Measurements from ENCODE around the gene NAV2. TPM values are rescaled to one million over a fixed set of nuclear protein-coding genes. Genes with fewer than 3 reads are reported as not detected.

NAV2 gene
- total RNA-seq, 2 experiments from 2014 or later = 0.23 to 0.71 TPM

- Mint-ChIP-seq H3K4me3 (no peak overlapping the region), H3K27me3 (ENCODE audit: low read depth) (peaks cover 2% of the 10 kb centered on the region), H3K9me3 (ENCODE audit: insufficient read depth) (no peaks in the 10 kb centered on the region), H3K36me3 (ENCODE audit: low read depth) (no peaks in the 10 kb centered on the region), H3K27ac (no peak overlapping the region), H3K4me1 (ENCODE audit: low read depth) (no peaks in the 10 kb centered on the region)
- no peak for ATAC-seq
- CTCF ChIA-PET = no interaction called here
- no peak for DNase-seq
- POLR2A ChIA-PET = no interaction called here
Observed at GRCh38 chr11:19822531-19822930, 109.9 kb downstream of the NAV2 start.

- Mint-ChIP-seq H3K27ac (no peak overlapping the region), H3K4me1 (ENCODE audit: low read depth) (no peaks in the 10 kb centered on the region)
Observed at GRCh38 chr11:19826606-19827005, 114.0 kb downstream of the NAV2 start.

GRCh38 chr11:19827399-19828135, 114.9 kb downstream of the NAV2 start:
- ATAC-seq (no peak), DNase-seq (no peak)
- no peaks in the 10 kb centered on the region for H3K9me3 Mint-ChIP-seq (ENCODE audit: insufficient read depth)
- no peak overlapping the region for H3K27ac Mint-ChIP-seq
- H3K4me3 Mint-ChIP-seq = no peak overlapping the region
- peaks cover 2% of the 10 kb centered on the region for H3K27me3 Mint-ChIP-seq (ENCODE audit: low read depth)
- CTCF ChIA-PET = no interaction called here
- POLR2A ChIA-PET = no interaction called here
- H3K36me3 Mint-ChIP-seq (ENCODE audit: low read depth) = no peaks in the 10 kb centered on the region
- H3K4me1 Mint-ChIP-seq (ENCODE audit: low read depth) = no peaks in the 10 kb centered on the region

More at GRCh38 chr11:19826606-19827005, 114.0 kb downstream of the NAV2 start:
- Mint-ChIP-seq H3K4me3 (no peak overlapping the region), H3K9me3 (ENCODE audit: insufficient read depth) (no peaks in the 10 kb centered on the region), H3K27me3 (ENCODE audit: low read depth) (peaks cover 2% of the 10 kb centered on the region), H3K36me3 (ENCODE audit: low read depth) (no peaks in the 10 kb centered on the region)
- CTCF ChIA-PET = no interaction called here
- ATAC-seq = no peak
- DNase-seq = no peak
- POLR2A ChIA-PET = no interaction called here

GRCh38 chr11:19828382-19829108, 115.9 kb downstream of the NAV2 start:
- Mint-ChIP-seq H3K27me3 (ENCODE audit: low read depth) (peaks cover 2% of the 10 kb centered on the region), H3K4me3 (no peak overlapping the region), H3K4me1 (ENCODE audit: low read depth) (no peaks in the 10 kb centered on the region), H3K36me3 (ENCODE audit: low read depth) (no peaks in the 10 kb centered on the region), H3K27ac (no peak overlapping the region), H3K9me3 (ENCODE audit: insufficient read depth) (no peaks in the 10 kb centered on the region)
- DNase-seq = no peak
- POLR2A ChIA-PET = no interaction called here
- CTCF ChIA-PET = no interaction called here
- no peak for ATAC-seq

GRCh38 chr11:19829109-19829837, 116.6 kb downstream of the NAV2 start:
- ATAC-seq = no peak
- Mint-ChIP-seq H3K4me1 (ENCODE audit: low read depth) (no peaks in the 10 kb centered on the region), H3K9me3 (ENCODE audit: insufficient read depth) (no peaks in the 10 kb centered on the region), H3K4me3 (no peak overlapping the region), H3K27ac (no peak overlapping the region), H3K27me3 (ENCODE audit: low read depth) (peaks cover 2% of the 10 kb centered on the region), H3K36me3 (ENCODE audit: low read depth) (no peaks in the 10 kb centered on the region)
- POLR2A ChIA-PET = no interaction called here
- CTCF ChIA-PET = no interaction called here
- DNase-seq = no peak

- POLR2A ChIA-PET = no interaction called here
Observed at GRCh38 chr11:19832086-19832750, 119.6 kb downstream of the NAV2 start.

GRCh38 chr11:19832901-19833300, 120.3 kb downstream of the NAV2 start:
- H3K9me3 Mint-ChIP-seq (ENCODE audit: insufficient read depth) = no peaks in the 10 kb centered on the region
- H3K36me3 Mint-ChIP-seq (ENCODE audit: low read depth) = no peaks in the 10 kb centered on the region
- no peaks in the 10 kb centered on the region for H3K4me1 Mint-ChIP-seq (ENCODE audit: low read depth)
- ATAC-seq (no peak), DNase-seq (no peak)
- ChIA-PET POLR2A (no interaction called here), CTCF (no interaction called here)
- no peaks in the 10 kb centered on the region for H3K27me3 Mint-ChIP-seq (ENCODE audit: low read depth)
- no peak overlapping the region for H3K27ac Mint-ChIP-seq
- H3K4me3 Mint-ChIP-seq = no peak overlapping the region

More at GRCh38 chr11:19832086-19832750, 119.6 kb downstream of the NAV2 start:
- H3K9me3 Mint-ChIP-seq (ENCODE audit: insufficient read depth) = no peaks in the 10 kb centered on the region
- no peak for DNase-seq
- H3K36me3 Mint-ChIP-seq (ENCODE audit: low read depth) = no peaks in the 10 kb centered on the region
- H3K27ac Mint-ChIP-seq = no peak overlapping the region
- ATAC-seq = no peak
- no peak overlapping the region for H3K4me3 Mint-ChIP-seq
- H3K4me1 Mint-ChIP-seq (ENCODE audit: low read depth) = no peaks in the 10 kb centered on the region
- CTCF ChIA-PET = no interaction called here
- no peaks in the 10 kb centered on the region for H3K27me3 Mint-ChIP-seq (ENCODE audit: low read depth)

GRCh38 chr11:19834771-19835170, 122.1 kb downstream of the NAV2 start:
- H3K27me3 Mint-ChIP-seq (ENCODE audit: low read depth) = no peaks in the 10 kb centered on the region
- DNase-seq (no peak), ATAC-seq (no peak)
- no peaks in the 10 kb centered on the region for H3K9me3 Mint-ChIP-seq (ENCODE audit: insufficient read depth)
- no peak overlapping the region for H3K4me3 Mint-ChIP-seq
- CTCF ChIA-PET = no interaction called here
- H3K36me3 Mint-ChIP-seq (ENCODE audit: low read depth) = no peaks in the 10 kb centered on the region
- H3K4me1 Mint-ChIP-seq (ENCODE audit: low read depth) = no peaks in the 10 kb centered on the region
- no peak overlapping the region for H3K27ac Mint-ChIP-seq
- POLR2A ChIA-PET = no interaction called here

- ATAC-seq = no peak
- POLR2A ChIA-PET = no interaction called here
- H3K27ac Mint-ChIP-seq = no peak overlapping the region
Observed at GRCh38 chr11:19836666-19837065, 124.0 kb downstream of the NAV2 start.

GRCh38 chr11:19838994-19839768, 126.5 kb downstream of the NAV2 start:
- Mint-ChIP-seq H3K27ac (no peak overlapping the region), H3K27me3 (ENCODE audit: low read depth) (no peaks in the 10 kb centered on the region), H3K36me3 (ENCODE audit: low read depth) (no peaks in the 10 kb centered on the region), H3K4me1 (ENCODE audit: low read depth) (no peaks in the 10 kb centered on the region), H3K9me3 (ENCODE audit: insufficient read depth) (no peaks in the 10 kb centered on the region), H3K4me3 (no peak overlapping the region)
- ChIA-PET CTCF (no interaction called here), POLR2A (no interaction called here)
- no peak for ATAC-seq
- no peak for DNase-seq

More at GRCh38 chr11:19836666-19837065, 124.0 kb downstream of the NAV2 start:
- Mint-ChIP-seq H3K27me3 (ENCODE audit: low read depth) (no peaks in the 10 kb centered on the region), H3K9me3 (ENCODE audit: insufficient read depth) (no peaks in the 10 kb centered on the region), H3K4me3 (no peak overlapping the region), H3K36me3 (ENCODE audit: low read depth) (no peaks in the 10 kb centered on the region), H3K4me1 (ENCODE audit: low read depth) (no peaks in the 10 kb centered on the region)
- CTCF ChIA-PET = no interaction called here
- no peak for DNase-seq

- ATAC-seq = no peak
- Mint-ChIP-seq H3K4me3 (no peak overlapping the region), H3K36me3 (ENCODE audit: low read depth) (no peaks in the 10 kb centered on the region), H3K27ac (no peak overlapping the region), H3K27me3 (ENCODE audit: low read depth) (peaks cover 3% of the 10 kb centered on the region), H3K4me1 (ENCODE audit: low read depth) (no peaks in the 10 kb centered on the region), H3K9me3 (ENCODE audit: insufficient read depth) (no peaks in the 10 kb centered on the region)
- POLR2A ChIA-PET = no interaction called here
- CTCF ChIA-PET = no interaction called here
- no peak for DNase-seq
Observed at GRCh38 chr11:19840961-19841360, 128.3 kb downstream of the NAV2 start.
